Activated CD8-positive, alpha-beta memory T cell treated with anti-CD3 and anti-CD28 coated beads, Interleukin-2, amount 50 U/mL, for 24 hours (primary cell): Measurements from ENCODE around the gene USP21.
"Not testable (repeated sequence)": the region's sequence is repeated elsewhere in the genome, so short reads cannot be mapped to it uniquely, and the experiment has no call there.

Experiments
- DNase-seq: peaks from one replicate; pipeline ENCODE4 v3.0.0-alpha.2; 2020; ENCODE audit errors: extremely low read depth

USP21 gene, protein sequence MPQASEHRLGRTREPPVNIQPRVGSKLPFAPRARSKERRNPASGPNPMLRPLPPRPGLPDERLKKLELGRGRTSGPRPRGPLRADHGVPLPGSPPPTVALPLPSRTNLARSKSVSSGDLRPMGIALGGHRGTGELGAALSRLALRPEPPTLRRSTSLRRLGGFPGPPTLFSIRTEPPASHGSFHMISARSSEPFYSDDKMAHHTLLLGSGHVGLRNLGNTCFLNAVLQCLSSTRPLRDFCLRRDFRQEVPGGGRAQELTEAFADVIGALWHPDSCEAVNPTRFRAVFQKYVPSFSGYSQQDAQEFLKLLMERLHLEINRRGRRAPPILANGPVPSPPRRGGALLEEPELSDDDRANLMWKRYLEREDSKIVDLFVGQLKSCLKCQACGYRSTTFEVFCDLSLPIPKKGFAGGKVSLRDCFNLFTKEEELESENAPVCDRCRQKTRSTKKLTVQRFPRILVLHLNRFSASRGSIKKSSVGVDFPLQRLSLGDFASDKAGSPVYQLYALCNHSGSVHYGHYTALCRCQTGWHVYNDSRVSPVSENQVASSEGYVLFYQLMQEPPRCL

DNA sequence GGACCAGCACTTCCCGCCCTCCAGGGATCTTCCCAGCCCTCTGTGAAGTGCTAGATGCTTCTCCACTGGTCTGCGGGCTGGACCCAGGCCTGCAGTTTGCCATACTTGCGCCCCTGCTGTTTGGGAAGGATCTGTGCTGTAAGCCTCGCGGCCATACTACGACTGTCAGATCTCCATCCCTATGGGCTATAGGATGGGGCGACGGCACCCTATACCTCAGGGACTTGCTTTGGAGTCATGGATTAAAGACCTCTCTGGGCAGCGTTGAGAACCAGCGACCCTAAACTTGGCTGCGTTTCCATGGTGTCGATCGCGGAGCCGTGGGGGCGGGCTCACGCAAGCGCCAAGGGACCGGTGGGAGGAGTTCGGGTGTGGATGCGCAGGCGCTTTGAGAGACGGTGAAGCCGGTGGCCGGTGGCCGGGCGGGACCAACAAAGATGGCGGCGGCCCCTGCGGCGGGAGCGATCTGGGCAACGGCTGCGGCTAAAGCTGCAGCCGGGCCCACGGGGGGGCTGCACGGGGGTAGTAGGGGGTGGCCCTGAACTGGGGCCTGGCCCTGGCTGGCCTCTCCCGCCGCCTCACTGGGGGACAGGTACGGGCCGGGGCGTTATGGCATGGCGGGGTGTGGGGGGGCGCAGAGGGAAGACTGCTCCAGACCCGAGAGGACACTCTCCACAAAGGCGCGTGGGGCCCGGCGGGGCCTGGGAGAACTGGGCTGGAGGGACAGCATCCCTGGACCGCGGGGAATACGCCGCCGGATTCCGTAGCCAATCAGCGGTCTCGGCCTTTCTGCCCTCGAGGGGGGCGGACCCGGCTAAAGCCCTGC lies at the start of gene USP21:
TSS of gene USP21 (plus strand) at position 414 of the 826 bp plus-strand sequence. CDS start 1,141 bp downstream, outside the sequence.
- DNase-seq: peak; percentile 81

DNA sequence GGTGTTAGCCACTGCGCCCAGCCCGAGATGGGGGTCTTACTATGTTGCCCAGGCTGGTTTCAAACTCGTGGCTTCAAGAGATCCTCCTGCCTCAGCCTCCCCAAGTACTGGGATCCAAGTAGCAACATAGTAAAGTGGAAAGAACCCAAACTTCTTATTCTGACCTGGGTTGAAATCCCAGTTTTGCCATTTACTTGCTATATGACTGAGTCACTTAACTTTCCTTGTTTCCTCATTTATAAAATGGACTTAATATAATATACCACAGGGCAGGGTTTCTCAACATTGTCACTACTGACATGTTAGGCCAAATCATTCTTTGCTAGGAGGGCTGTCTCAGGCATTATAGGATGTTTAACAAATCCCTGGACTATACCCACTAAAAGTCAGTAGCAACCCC lies 48.2 kb upstream of the USP21 start:
- no peak for DNase-seq

DNA sequence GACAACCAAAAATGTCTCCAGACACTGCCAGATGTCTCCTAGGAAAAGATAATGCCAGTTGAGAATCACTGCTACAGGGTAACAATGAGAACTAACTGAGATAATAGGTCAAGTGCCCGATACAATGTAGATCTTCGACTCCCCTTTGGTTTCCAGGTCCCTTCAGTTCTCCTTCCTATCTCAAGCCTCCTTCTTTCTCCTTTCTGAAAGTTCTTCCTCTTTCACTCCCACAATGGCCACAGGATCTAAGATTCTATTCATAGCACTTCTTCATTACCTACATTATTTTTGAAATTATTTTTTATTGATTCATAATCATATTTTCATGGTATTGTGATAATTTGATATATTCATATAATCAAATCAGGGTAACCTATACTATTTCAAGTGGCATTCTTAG lies 47.8 kb upstream of the USP21 start:
- DNase-seq: no peak

DNA sequence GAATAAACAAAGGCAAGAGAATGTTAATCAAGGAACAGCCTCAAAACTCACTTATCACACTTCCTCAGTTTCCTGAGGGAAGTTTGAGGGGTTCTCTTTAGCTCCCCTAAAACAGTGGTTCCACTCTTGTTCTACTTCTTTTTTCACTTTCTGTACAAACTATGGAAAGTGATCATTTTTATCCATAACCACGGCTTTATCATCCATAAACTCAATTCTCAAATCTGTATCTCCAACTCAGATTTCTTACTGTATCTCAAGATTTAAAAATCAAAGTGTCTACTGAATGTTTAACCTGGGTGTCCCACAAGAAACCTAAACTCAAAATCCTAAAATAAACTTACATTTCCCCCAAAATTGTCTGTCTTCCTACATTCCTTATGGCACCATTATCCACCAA lies 45.4 kb upstream of the USP21 start:
- DNase-seq: no peak

DNA sequence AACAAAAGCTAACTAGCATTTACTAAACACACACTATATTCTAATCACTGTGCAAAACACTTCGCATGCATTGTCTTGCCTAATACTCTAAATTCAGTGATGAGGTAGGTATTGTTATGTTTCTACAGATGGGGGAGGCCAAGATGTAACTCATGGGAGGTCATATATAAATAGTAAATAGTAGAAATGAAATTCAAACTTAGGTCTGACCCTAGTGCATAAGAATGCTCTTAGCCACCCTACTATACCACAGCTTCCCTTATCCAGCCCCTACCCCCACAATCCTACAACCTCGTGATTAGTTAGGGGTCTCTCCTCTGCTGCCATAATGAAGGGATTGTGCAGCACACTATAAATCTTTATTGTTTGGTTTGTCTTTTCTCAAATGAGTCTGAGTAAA lies 44.7 kb upstream of the USP21 start:
- no peak for DNase-seq

DNA sequence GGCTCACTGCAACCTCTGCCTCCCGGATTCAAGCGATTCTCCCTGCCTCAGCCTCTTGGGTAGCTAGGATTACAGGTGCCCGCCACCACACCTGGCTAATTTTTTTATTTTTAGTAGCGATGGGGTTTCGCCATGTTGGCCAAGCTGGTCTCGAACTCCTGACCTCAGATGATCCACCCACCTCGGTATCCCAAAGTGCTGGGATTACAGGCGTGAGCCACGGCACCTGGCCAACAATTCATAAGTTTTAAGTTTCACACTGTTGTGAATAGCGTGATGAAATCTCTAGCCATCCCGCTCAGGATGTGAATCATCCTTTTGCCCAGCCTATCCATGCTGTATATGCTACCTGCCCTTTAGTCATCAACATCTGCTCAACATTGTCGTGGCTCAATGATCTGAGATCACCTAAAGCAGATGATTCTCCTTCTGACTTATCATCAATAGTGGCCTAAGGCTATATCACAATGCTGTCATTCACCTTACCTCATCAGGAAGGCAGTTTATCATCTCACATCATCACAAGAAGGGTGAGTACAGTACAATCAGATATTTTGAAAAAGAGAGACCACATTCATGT lies 44.1 kb upstream of the USP21 start:
- no peak for DNase-seq

DNA sequence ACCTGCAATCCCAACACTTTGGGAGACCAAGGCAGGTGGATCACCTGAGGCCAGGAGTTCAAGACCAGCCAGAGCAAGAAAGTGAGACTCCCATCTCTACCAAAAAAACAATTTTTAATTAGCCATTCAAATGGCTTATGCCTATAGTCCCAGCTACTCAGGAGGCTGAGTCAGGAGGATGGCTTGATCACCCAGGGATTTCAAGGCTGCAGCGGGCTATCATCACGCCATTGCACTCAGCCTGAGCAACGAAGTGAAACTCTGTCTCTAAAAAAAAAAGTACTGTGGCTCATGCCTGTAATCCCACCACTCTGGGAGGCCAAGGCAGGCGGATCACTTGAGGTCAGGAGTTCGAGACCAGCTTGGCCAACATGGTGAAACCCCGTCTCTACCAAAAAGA lies 43.3 kb upstream of the USP21 start:
- not testable (repeated sequence) for DNase-seq

DNA sequence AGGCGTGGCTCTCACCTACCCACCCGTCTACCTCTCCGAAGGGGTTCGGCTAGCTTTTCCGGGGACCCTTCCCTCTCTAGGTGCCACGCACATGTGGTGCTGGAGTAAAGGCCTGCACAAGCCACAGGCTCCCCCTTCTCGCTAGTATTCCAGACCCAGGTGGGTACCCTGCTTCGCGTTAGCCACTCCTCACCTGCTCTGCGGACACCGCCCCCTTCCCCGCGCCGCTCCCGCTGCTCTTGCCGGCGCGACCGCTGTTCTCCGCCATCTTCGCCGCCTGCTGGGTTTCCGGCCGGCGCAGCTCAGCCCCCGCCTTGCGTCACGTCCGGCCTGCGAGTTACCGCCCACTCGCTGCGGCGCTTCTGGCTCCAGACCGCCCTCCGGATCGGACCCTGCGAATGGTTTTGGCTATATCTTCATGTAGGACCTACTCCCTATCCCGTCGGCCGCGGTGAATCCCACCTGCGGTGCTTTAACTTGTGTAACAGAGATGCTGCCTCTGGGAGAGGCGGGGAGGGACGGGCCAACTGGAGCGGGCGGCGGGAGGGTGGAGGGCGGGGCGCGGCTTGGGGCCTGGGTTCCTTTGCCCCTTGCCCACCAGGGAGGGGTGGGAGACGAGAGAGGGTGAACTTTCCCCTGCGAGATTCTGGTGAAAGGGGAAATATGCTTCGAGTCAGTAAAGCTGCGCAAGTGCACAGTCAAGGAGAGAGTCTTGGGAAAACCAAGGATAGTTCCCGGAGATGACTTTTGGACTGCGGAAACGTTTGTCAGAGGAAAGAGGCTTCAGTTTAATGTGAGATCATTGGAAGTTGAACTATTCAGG lies 41.3 kb upstream of the USP21 start, which contains the start of the genes NIT1 and PFDN2:
TSS of gene NIT1 (plus strand) at position 347 of the 823 bp plus-strand sequence. CDS start at position 419, 72 bp downstream.
TSS of gene PFDN2 (minus strand) at position 279 of the 823 bp plus-strand sequence. CDS start at position 268, 11 bp downstream.
- DNase-seq: peak; percentile 56

DNA sequence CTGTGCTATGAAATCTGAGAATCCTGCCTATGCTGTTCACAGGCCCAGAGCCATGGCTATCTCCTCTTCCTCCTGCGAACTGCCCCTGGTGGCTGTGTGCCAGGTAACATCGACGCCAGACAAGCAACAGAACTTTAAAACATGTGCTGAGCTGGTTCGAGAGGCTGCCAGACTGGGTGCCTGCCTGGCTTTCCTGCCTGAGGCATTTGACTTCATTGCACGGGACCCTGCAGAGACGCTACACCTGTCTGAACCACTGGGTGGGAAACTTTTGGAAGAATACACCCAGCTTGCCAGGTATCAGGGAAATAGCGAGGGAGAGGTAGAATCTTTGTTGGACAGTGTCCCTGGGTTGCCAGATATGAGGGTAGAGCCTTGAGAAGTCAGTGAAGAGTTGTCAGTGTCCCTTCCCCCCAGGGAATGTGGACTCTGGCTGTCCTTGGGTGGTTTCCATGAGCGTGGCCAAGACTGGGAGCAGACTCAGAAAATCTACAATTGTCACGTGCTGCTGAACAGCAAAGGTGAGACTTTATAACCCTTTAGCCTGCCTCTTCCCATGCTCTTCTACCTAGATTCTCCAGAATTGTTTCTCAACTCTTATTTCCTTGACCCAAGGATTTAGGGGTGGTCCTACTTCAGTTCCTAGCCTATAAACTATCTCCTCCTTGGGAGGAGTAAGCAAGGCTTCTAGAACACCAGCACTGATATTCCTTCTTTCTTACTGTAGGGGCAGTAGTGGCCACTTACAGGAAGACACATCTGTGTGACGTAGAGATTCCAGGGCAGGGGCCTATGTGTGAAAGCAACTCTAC lies 40.0 kb upstream of the USP21 start:
- DNase-seq: peak; percentile 28

DNA sequence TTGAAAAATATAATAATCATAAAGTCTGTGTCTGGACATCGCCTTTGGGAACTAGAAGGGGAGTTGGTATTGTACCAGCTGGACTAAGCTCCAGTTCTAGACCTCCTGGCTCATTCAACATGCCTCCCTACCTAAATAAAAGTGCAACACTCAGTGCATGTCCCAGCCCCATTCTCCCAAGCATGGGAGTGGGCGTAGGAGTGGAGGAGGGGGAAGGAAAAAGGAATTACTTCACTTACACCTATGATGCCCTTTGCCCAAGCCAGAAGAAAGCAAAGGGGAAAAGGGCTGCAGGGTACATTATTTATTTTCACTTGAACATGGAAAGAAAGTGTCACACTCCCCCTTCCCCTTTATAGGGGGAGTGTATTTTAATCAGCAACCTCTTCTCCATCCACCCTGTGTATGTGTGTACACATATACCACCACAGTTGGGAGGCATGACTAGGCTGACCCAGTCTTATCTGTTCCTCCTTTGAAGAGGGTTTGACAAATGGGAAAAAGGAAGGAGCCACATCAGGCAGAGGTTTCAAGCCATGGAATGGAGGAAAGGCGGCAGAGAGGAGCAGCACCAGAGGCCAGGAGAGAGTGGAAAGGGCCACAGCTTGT lies 38.2 kb upstream of the USP21 start:
- DNase-seq: no peak

DNA sequence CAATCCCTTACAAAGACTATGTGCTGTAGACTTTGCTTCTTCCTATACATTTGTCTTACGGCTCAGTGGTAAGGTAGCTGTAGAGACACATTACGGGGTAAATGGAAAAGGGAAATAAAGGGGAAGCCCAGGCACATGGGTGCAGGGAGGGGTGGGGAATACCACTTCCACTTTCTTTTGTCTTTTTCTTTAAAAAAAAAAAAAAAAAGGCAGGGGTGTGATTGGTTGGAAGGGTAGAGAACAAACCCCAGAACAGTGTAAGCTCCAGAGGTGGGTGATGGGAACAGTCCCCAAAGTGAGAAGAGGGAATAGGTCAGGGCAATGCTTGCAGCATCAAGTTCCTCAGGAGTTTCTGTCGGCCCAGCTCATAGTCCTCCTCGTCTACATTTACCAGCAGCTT lies 37.5 kb upstream of the USP21 start:
- no peak for DNase-seq

DNA sequence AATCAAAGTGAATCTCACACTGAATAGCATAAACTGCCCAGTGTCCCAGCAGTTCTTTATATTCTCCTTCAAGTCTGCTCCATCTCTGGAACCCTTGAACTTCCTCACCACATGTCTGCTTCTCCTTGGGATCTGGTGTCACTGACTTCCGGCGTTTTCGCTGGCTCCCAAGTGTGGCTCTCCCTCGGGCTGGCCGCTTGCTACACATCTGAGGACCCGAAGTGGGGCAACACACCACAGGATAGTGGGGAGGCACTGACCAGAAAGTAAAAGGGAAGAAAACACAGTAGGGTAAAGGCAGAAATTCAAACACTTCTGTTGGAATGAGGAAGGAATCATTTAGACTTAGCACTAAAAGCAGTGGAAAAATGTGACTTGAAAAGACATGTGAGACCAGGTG lies 36.3 kb upstream of the USP21 start:
- DNase-seq: no peak

DNA sequence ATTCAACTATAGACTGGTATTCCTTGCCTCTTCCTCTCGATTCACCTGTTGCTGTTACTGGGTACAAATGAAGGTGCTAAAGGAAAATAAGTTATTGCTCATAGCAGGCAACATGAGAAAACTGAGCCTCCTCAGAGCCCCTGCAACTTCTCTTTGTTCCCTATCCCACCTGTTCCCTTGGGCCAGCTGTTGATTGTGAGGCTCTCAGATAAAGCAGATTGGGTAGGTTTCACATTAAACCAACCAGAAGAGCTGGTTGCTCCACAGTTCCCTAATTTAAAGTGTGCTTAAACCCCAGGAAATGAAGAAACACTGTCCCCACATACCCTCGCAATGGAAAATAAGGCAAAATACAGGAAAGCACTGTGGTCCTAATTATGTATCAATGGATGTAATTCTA lies 31.7 kb upstream of the USP21 start:
- DNase-seq: no peak

DNA sequence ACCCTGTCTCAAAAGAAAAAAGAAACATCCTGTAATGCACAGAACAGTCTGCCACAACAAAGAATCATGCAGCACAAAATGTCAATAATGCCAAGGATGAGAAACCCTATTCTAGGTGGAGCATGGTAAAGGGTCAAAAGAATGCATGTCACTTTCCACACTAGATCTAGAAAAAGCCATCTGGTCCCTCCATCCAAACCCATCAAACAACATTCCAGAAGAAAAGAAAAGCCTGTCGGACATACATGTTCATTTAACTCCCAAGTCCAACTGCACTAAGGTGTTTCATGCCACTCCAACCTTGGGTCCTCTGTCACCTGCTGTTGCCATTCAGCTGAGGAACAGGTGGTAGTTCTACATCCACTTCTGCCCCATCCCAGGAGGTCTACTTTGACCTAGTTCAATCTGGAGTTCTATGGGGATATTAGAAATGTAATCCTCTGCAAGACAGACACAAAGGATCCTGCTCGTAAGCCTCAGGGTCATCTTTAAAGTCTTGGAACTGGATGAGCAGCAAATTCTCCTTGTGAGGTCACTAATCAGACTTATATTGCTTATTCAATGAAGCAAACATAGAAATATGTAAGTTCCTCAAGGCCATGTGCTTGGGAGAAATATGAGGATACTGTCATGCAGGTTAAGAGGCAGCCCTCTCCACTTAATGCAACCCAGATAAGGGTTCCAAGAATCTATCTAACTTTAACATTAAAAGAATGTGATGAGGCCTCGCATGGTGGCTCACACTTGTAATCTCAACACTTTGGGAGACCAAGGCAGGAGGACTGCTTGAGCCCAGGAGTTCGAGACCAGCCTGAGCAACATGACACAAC lies 30.5 kb upstream of the USP21 start:
- no peak for DNase-seq

DNA sequence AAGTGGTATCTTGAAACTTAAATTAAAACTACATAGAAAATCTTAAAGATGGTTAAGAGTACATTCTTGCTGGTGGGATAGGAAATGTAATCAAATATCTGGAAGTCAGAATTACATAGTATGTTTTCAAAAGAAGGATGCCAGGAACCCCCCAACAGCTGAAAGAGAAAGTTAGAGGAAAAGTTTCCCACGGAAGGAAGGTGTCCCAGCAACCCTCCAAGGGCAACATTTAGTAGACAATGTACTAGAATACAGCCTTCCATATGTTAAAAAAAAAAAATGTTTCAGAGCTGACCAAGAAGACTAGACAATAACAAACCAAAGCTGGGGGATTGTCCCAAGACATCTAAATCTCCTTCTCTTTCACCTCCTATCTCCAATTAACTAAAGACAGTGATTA lies 29.0 kb upstream of the USP21 start:
- DNase-seq: no peak

DNA sequence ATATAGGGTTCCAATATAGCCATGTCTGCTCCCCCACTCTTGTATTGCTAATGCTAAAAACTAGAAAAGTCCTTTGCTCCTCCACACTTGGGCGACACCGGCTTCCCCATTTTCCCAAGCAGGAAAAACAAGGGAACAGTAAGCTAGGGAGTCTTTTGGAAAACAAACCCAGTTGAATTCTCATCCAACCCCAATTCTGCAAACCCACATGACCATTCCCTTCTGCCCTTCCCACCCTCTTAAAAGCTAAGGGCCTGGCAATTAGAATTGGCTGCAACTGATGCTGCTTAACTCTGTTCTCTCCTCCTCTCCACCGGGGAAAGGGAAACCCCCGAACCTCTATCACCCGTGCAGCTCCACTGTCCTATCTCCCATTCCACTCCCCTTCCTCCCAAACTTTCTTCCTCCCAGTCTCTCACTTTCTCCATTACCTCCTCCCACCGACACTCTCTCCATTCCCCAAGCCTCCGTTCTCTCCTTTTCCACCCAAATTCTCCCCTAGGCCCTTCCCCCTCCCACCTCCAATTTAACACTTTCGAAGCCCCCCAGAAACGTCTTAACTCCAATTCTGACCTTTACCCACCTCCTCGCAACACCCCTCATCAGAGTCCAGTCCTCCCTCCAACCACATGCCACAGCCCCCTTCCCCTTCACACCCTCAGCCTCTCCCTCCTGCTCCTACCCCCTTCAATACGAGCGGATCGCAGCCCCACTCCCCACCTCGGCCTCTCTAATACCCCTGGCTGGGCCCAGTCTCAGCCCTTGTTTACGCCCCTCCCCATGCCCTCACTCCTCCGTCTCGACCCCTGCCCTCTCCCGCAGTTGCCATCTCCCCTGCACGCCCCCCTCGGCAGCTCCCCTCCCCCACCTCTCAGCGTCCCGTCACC lies 27.5 kb upstream of the USP21 start:
- DNase-seq: no peak

DNA sequence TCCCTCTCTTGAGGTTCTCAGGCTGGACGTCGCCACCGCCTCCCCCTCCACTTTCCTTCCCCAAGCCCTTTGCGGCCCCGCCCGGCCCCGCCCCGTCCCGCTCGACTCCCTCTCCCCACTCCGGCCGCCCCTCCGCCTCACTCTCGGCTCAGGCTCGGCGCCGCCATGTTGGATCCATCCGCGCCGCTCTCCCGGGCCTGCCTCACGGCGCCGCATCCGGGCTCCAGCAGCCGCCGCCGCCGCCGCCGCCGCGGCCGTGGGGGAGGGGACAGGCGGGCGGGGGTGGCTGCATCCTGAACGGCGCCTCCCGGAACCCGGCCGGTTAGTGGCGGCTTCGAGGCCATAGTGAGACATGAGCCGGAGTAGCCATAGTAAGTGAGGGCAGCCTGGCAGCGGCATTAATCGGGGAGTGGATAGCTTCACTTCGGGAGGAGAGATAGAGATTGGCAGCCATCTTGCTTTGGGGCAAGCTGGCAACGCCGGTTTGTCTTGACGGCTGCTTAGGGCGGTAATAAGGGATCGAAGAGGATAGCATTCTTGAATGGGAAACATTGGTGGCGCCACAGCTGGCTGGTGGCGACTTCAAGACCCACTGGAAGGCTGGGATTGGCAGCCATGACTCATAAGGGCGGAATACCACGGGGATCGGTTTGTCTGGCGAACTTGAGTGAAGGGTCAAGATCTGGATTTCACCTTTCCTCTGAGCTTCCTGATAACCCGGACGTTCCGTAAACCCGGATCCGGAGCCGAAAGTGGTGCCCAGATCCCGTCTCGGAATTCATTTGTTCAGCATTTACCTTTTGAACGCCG lies 26.7 kb upstream of the USP21 start, which contains the start of gene DEDD:
TSS of gene DEDD (minus strand) at position 258 of the 810 bp plus-strand sequence. CDS start 8,205 bp downstream, outside the sequence.
- DNase-seq: peak; percentile 67
